IMR-90 (cell line): ENCODE data around the gene RHO. TPM values are rescaled to one million over a fixed set of nuclear protein-coding genes. Genes with fewer than 3 reads are reported as not detected.

Source experiments
- CTCF ChIP-seq: conservative IDR thresholded peaks from 2 replicates; pipeline ENCODE4 v1.5.1; 2012; ENCODE audit warnings: mild to moderate bottlenecking, low read depth, low read length, improper control_type of control experiment
- polyA plus RNA-seq, 3 experiments: library from polyadenylated mRNA; depleted of rRNA; stranded (reverse); fragments of >200 nt; gene quantifications; 2 replicates each; pipeline ENCODE4 v1.2.3, GENCODE V29; 2012; ENCODE audit warnings: low replicate concordance in 1 of 3
- total RNA-seq: library from RNA; depleted of rRNA; stranded (reverse); fragments of >200 nt; gene quantifications from 2 replicates; pipeline ENCODE4 v1.2.3, GENCODE V29; 2012

RHO gene
- total and polyA plus RNA-seq, 2 of the 4 experiments (the other 2 are of a cell fraction): not detected

- TF ChIP-seq CTCF: no peak
Observed at GRCh38 chr3:129560911-129561594, 32.6 kb downstream of the RHO start (continued).
